Suprapubic skin (tissue), 4 donors: ENCODE data around the gene NCKAP5L. TPM values are rescaled to one million over a fixed set of nuclear protein-coding genes. Genes with fewer than 3 reads are reported as not detected.
A peak's percentile ranks its signal among the peaks of the same experiment; 100 is the strongest.

ENCODE experiments used
- DNase-seq, 2 donors: peaks; one replicate each; pipeline ENCODE4 v3.0.0-alpha.2; 2019; ENCODE audit warnings: low spot score in 2 of 2
- H3K27ac ChIP-seq: fragments of 200-600 bp; sonication (generic); one replicate; pipeline ENCODE4 v1.5.1; 2019
- H3K27me3 ChIP-seq: fragments of 200-600 bp; sonication (generic); one replicate; pipeline ENCODE4 v1.5.1; 2019
- H3K36me3 ChIP-seq: fragments of 200-600 bp; sonication (generic); one replicate; pipeline ENCODE4 v1.5.1; 2019
- H3K4me1 ChIP-seq: fragments of 200-600 bp; sonication (generic); one replicate; pipeline ENCODE4 v1.5.1; 2019
- H3K4me3 ChIP-seq: fragments of 200-600 bp; sonication (generic); one replicate; pipeline ENCODE4 v1.5.1; 2019; ENCODE audit warnings: mild to moderate bottlenecking
- H3K9me3 ChIP-seq: fragments of 200-600 bp; sonication (generic); one replicate; pipeline ENCODE4 v1.5.1; 2019
- CTCF ChIP-seq, 2 donors: fragments of 200-600 bp in 1 of 2; fragments of 450-650 bp in 1 of 2; sonication (generic) in 1 of 2; IDR thresholded peaks; one replicate each; pipeline ENCODE4 v1.5.1; 2016 to 2019; ENCODE audit warnings: antibody characterized with exemption in 2 of 2, mild to moderate bottlenecking in 1 of 2, moderate library complexity in 1 of 2
- EP300 ChIP-seq: sonication (generic); formaldehyde crosslinking; IDR thresholded peaks from one replicate; pipeline ENCODE4 v1.6.1; 2017; ENCODE audit warnings: antibody characterized with exemption
- POLR2A ChIP-seq, 2 donors: fragments of 450-650 bp; IDR thresholded peaks; one replicate each; pipeline ENCODE4 v1.6.1; 2017; ENCODE audit warnings: antibody characterized with exemption in 2 of 2, mild to moderate bottlenecking in 2 of 2, moderate library complexity in 2 of 2
- POLR2AphosphoS5 ChIP-seq, 3 donors: sonication (generic); formaldehyde crosslinking; IDR thresholded peaks; one replicate each; pipeline ENCODE4 v1.6.1; 2017; ENCODE audit warnings: antibody characterized with exemption in 3 of 3
- WGBS: methylation state at CpG from one replicate; pipeline ENCODE4 v1.1.5; 2018; 5-methylcytosine and 5-hydroxymethylcytosine counted together
- total RNA-seq, 4 donors: library from RNA; depleted of rRNA; stranded (reverse); fragments of >200 nt; gene quantifications; one replicate each; pipeline ENCODE4 v1.1.0, GENCODE V29; 2016

NCKAP5L gene
- total RNA-seq, 4 donors from 2014 or later, result 8.2 to 12.2 (median 8.8) TPM

- H3K36me3 ChIP-seq, result no peaks in the 10 kb centered on the region
- no peak for TF ChIP-seq EP300
- no peak for TF ChIP-seq POLR2AphosphoS5 (IDR thresholded peaks at IDR 0.05)
- TF ChIP-seq CTCF (IDR thresholded peaks at IDR 0.05), result no peak
- no peak for TF ChIP-seq POLR2A (IDR thresholded peaks at IDR 0.05)
- peaks cover 20% of the 10 kb centered on the region for H3K4me1 ChIP-seq
- H3K27ac ChIP-seq, result no peak overlapping the region
- WGBS, result 53% methylated on average over 2 of the region's 2 CpGs
- peaks cover 26% of the 10 kb centered on the region for H3K27me3 ChIP-seq
- no peaks in the 10 kb centered on the region for H3K9me3 ChIP-seq
- DNase-seq, result no peak
- no peak overlapping the region for H3K4me3 ChIP-seq
Measured at GRCh38 chr12:49846032-49846431, 17.8 kb upstream of the NCKAP5L start.

DNA sequence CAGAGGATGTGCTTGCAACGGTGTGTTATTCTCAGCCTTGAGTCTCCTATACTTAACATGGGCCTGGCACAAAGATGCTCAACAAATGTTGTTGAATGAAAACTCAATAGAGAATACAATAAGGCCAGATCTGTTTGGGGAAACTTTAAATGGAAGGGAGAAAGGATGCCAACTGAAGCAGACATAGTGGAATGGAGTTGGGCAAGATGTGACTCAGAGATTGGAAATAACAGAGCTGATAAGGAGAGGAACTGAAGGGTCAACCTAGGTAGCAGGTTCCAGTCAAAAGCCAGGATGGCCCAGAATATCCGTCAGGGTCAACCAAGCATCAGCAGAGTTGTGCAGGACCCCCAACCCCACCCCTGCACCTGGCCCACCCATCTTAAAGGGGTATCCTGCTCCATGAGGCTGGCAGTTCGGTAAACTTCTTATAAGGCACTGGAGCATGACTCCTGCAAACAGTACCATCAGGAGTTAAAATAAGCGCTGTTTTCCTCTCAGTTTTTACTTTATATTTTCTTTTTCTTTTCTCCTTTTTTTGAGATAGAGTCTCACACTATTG is 15.7 kb upstream of the NCKAP5L start:
- 87% methylated on average over 4 of the region's 4 CpGs for WGBS
- DNase-seq, result no peak
- Histone ChIP-seq H3K4me1 (peaks cover 20% of the 10 kb centered on the region), H3K27ac (no peak overlapping the region), H3K27me3 (peaks cover 11% of the 10 kb centered on the region), H3K9me3 (no peaks in the 10 kb centered on the region), H3K36me3 (no peaks in the 10 kb centered on the region), H3K4me3 (no peak overlapping the region)
- no peak for TF ChIP-seq CTCF (IDR thresholded peaks at IDR 0.05)
- no peak for TF ChIP-seq POLR2A (IDR thresholded peaks at IDR 0.05)
- no peak for TF ChIP-seq POLR2AphosphoS5 (IDR thresholded peaks at IDR 0.05)
- no peak for TF ChIP-seq EP300

DNA sequence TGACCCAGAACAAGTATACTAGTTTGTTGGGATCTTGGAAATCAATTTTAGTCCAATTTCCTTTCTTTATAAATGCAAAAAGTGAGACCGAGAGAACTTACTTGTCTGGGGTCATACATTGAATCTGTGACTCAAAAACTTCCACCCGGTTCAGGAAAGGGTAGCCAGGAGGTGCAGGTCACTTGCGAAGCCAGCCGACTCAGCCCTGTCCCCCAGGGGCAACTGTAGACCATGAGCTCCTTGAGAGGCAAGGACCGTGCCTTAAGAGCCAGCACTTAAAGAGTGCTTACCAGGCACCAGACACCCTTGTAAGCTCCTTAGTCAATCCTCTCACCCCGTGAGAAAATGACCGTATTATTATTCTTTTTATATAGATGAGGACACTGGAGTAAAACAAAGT is 15.2 kb upstream of the NCKAP5L start:
- Histone ChIP-seq H3K36me3 (no peaks in the 10 kb centered on the region), H3K27ac (peak overlapping the region; percentile 93), H3K4me3 (peak overlapping the region; percentile 65), H3K4me1 (peaks cover 20% of the 10 kb centered on the region), H3K27me3 (peaks cover 6% of the 10 kb centered on the region), H3K9me3 (no peaks in the 10 kb centered on the region)
- TF ChIP-seq CTCF (IDR thresholded peaks at IDR 0.05) (no peak), POLR2AphosphoS5 (IDR thresholded peaks at IDR 0.05) (no peak), EP300 (no peak), POLR2A (IDR thresholded peaks at IDR 0.05) (no peak)
- no peak for DNase-seq
- 77% methylated on average over 7 of the region's 7 CpGs for WGBS

DNA sequence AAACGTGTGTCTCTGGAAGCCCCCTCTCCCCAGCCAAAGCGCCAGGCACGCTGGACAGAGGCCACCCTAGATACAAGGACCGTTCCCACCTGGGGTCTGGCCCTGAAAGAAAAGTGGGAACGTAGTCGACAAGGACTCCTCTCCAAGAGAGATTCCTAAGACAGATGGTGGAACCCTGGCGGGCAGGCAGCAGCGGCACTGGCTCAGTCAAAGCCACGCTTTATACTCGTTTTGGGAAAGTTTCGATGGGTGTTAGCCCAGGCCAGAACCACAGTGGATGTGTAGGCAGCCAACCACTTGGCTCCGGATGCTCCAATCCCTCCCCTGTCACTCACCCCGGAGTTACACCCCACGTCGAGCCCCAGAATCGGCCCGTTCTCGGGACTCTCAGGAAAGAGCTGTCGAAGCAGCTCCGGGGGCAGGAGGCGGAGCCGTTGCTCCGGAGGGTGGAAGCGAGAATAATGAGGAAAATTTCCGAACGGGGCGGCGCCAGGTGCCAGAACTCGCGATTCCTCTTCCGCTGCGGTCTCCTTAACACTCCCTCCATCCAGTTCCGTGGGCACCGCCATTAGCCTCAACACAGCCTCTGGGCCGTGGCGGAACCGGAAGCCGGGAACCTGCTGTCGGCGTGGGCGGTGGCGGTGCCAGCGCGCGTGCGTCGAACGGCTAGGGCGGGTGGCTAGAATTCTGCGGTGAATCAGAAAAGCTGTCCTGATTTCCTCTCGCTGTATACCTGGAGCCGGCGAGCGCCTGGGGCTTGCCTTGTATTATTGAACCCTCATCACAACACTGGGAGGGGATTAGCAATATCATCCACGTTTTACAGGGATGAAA is 14.5 kb upstream of the NCKAP5L start, which contains the start of gene BCDIN3D:
TSS of gene BCDIN3D (minus strand) at position 588 of the 834 bp plus-strand sequence. CDS start at position 569, 19 bp downstream.
- H3K27me3 ChIP-seq, result peaks cover 2% of the 10 kb centered on the region
- DNase-seq, result peak; percentile 95 to 97
- H3K36me3 ChIP-seq, result no peaks in the 10 kb centered on the region
- TF ChIP-seq POLR2AphosphoS5 (IDR thresholded peaks at IDR 0.05), result peak; percentile 45 to 82 (median 64)
- no peak for TF ChIP-seq CTCF (IDR thresholded peaks at IDR 0.05)
- no peak for TF ChIP-seq EP300
- peak in 1 of 2 donors; percentile 53 for TF ChIP-seq POLR2A (IDR thresholded peaks at IDR 0.05)
- H3K27ac ChIP-seq, result peak within 1 kb of the TSS; percentile 93
- no peaks in the 10 kb centered on the region for H3K9me3 ChIP-seq
- under 1% methylated on average over 27 of the region's 55 CpGs for WGBS
- H3K4me1 ChIP-seq, result peaks cover 20% of the 10 kb centered on the region
- peak within 1 kb of the TSS; percentile 65 for H3K4me3 ChIP-seq

DNA sequence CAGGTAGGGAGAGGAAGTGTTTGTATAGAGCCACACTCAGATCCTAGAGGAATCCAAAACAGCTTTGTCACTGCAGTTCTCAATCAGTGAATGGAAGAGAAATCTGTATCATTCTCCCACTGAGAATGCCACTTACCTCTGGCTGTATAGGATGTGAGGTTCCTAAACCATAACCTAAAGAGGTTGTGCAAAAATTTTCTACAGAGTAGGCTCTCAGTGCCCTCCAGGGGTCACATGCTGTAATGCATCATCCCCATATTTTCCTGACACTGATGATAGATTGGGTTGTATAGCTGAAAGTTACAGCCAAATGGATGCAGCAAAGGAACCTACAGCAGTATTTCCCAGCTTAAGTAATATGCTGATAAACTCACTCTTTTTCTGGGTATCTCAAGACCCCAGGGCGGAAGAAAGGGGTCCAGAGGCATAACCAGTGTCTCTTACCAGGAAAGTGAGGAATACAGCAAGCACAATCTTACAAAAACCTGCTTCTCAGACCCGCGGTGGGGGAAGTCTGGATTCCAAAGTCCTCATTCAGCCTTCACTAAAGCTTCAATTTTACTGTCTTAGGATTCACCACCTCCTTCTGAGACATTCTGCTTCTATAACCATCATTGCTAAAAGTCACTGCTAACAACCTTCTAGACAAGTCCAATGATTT is 10.9 kb upstream of the NCKAP5L start:
- H3K36me3 ChIP-seq, result no peaks in the 10 kb centered on the region
- H3K4me3 ChIP-seq, result no peak overlapping the region
- TF ChIP-seq CTCF (IDR thresholded peaks at IDR 0.05) (peak; percentile 45 to 70), POLR2AphosphoS5 (IDR thresholded peaks at IDR 0.05) (no peak)
- H3K27ac ChIP-seq, result no peak overlapping the region
- DNase-seq, result no peak
- no peaks in the 10 kb centered on the region for H3K9me3 ChIP-seq
- no peaks in the 10 kb centered on the region for H3K27me3 ChIP-seq
- H3K4me1 ChIP-seq, result peaks cover 20% of the 10 kb centered on the region
- 43% methylated on average over 3 of the region's 3 CpGs for WGBS
